GM19240 (cell line): ENCODE measurements around the gene CPNE1.

Experiments
- DNase-seq: peaks from one replicate; pipeline ENCODE4 v3.0.0; 2011; ENCODE audit warnings: low spot score; ENCODE audit not compliant: insufficient read length

Gene CPNE1

DNA sequence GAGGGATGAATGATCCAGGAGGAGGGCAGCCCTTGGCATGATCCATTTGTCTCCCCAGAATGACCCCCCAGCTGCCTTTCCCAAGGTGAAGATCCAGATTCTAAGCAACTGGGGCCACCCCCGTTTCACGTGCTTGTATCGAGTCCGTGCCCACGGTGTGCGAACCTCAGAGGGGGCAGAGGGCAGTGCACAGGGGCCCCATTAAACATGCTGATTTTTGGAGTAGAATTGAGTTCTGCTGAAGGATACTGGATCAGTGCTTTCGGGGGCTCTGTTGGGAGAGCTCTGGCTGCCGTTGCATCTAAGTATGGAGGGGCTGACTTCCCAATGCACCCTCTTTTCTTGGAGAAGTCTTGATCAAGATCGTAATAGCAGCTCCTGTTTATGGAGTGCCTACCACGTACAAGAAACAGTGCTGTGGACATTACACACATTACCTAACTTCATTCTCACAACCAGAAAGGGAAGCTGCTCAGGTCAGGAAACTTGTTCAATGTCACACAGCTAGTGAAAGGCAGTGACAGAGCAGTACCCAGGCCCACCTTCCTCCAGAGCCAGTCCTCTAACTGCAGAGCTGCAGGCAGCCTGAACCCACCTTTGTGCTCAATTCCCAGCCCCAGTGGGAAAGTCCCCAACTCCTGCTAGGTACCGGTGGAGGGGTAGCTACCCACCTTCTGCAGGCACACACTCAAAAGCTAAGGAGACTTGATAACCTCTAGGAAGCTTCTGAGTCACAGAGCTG is 43.7 kb downstream of the CPNE1 start:
- DNase-seq, result no peak

DNA sequence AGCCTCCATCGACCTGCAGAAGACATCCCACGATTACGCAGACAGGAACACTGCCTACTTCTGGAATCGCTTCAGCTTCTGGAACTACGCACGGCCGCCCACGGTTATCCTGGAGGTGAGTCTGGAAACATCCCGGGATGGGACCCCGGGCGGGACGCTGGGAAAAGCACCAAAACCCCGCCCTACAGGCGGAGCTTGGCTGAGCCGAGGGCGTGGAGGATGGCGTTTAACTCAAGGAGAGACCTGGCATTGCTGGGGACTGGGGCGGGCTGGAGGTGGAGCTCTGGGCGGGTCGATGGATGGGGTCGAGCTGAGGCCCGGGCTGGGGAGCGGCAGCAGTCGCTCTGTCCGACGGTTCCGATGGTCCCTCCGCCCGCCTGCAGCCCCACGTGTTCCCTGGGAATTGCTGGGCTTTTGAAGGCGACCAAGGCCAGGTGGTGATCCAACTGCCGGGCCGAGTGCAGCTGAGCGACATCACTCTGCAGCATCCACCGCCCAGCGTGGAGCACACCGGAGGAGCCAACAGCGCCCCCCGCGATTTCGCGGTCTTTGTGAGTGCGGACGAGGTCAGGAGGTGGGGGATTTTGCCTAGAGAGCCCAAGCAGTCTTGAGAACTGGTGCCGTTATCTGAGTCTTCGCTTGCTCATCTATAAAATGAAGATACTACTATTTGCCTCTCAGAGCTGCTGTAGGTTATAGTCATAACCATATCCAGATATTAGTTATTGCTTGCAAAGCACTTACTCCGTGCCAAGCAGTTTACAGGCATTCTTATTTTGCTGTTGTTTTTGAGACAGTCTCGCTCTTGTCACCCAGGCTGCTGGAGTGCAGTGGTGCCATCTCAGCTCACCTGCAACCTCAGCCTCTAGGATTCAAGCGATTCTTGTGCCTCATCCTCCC is 45.3 kb downstream of the CPNE1 start:
- peak; percentile 47 for DNase-seq

DNA sequence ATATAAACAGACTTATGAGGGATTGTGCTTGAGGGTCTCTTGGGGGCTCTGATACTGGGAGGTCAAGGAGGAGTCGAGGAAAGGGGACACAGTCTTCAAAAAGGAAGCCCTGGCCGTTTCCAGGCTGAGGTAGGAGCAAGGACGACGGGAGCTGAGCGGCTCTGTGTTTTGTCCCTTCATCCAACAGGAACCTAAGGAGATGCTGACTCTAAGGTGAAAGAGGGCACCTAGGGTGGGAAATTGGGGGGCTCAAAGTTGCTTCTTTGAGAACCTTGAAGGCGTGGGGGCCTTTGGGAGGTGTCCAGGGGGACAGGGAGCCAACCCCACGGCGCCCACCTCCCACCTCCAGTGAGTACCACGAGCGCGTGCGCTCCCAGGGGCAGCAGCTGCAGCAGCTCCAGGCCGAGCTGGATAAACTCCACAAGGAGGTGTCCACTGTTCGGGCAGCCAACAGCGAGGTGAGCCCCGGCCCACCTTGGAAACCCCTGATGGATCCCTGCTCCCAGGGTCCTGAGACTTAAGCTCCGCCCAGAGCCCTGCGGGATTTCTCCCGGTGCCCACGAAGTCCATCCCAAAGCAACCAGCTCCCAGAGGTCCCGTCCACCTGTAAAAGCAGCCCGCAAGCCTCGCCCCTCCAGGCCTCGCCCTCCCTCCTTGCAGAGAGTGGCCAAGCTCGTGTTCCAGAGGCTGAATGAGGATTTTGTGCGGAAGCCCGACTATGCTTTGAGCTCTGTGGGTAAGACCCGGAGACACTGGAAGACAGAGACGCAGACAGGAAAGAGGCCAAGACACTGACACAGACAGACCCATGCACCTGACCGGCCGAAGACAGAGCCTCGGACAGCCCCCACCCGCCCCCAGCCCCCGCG is 46.2 kb downstream of the CPNE1 start:
- no peak for DNase-seq

- no peak for DNase-seq
Observed at GRCh38 chr20:35617397-35618262, 47.1 kb downstream of the CPNE1 start.

DNA sequence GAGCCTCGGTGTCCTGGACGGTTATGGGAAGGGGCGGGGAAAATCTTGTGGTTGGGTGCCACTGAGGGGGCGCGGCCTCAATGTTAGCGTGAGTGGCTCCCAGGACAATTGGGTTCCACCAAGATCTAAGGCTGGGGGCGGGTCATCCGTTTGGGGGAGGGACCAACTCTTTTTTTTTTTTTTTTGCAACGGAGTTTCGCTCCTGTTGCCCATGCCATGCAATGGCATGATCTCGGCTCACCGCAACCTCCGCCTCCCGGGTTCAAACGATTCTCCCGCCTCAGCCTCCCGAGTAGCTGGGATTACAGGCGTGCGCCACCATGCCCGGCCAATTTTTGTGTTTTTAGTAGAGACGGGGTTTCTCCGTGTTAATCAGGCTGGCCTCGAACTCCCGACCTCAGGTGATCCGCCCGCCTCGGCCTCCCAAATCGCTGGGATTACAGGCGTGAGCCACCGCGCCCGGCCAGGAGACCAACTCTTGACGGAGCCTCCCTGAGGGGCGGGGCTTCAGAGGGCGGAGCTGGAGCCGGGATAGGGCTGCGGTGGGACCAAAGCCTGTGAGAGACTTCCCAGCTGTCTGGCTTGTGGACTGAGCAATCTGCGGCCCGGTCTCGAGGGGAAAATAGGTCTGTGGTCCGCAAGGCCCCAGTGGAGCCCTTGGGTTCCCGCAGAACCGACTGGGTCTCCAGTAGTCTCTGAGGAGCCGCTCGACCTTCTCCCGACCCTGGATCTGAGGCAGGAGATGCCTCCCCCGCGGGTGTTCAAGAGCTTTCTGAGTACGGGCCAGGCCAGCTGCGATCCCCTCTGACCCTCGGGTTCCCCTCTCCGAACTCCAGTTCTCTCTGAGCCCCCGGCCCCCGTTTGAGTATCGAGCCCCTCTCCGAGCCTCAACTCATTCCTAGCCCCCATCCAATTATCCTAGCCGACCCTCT is 48.0 kb downstream of the CPNE1 start:
- no peak for DNase-seq

DNA sequence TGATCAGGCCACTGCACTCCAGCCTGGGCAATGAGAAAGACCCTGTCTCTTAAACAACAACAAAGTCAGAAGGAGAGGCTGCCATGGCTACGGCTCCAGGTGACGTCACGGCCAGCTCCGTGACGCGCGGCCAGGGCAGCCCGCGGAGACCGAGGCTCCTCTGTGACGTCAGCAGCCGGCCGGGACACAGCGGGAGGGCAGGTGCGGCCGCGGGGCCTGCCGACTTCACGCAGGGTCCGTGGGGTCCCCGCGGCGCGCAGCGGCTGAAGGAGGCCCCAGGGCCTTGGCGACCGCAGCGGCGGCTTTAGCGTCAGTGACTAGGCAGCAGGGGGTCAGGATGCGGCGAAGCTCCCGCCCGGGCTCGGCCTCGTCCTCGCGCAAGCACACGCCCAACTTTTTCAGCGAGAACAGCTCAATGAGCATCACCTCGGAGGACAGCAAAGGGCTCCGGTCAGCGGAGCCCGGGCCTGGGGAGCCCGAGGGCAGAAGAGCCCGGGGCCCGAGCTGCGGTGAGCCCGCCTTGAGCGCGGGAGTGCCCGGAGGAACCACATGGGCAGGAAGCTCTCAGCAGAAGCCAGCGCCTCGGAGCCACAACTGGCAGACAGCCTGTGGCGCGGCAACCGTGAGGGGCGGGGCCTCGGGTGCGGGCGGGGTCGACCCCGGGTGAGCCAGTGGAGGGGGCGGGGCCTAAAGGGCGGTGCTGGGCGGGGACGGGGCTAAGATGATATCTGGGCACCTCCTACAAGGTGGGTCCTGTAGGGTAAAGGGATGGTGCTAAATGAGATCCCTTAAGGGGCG is 48.8 kb downstream of the CPNE1 start, which contains the start of gene SPAG4:
Gene SPAG4 (plus strand): TSS at position 163 of the 798 bp plus-strand sequence. CDS start 175 bp downstream, at position 338.
- DNase-seq, result peak; percentile 80

DNA sequence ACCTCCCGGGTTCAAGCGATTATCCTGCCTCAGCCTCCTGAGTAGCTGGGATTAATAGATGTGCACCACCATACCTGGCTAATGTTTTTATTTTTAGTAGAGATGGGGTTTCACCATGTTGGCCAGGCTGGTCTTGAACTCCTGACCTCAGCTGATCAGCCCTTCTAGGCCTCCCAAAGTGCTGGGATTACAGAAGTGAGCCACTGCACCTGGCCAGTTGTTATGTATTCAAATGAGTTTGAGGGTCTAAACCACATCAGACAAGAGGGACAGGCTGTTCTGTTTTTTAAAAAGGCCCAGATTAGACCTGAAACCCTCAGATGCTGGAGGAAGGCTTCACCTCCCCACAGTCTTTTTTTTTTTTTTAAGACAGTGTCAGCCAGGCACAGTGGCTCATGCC is 53.2 kb downstream of the CPNE1 start:
- peak; percentile 61 for DNase-seq

DNA sequence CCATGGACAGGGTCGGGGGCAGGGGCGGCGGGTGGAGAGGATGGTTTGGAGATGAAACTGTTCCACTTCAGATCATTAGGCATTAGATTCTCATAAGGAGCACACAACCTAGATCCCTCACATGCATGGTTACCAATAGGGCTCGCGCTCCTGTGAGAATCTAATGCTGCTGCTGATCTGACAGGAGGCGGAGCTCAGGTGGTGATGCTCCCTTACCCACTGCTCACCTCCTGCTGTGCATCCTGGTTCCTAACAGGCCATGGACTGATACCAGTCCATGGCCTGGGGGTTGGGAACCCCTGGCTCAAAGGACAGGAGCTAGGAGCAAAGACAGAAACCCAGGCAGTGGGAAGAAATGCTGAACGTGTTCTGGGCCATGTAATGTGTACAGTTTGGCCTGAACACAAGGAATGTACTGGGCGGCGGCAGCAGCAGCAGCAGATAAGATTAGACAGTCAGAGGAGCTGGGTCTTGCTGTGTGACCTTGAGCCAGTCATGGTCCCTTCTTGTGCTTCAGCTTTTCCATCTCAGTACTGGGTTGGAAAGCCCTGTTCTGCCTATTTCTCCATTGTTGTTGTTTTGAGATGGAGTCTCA is 53.8 kb downstream of the CPNE1 start:
- DNase-seq, result no peak

DNA sequence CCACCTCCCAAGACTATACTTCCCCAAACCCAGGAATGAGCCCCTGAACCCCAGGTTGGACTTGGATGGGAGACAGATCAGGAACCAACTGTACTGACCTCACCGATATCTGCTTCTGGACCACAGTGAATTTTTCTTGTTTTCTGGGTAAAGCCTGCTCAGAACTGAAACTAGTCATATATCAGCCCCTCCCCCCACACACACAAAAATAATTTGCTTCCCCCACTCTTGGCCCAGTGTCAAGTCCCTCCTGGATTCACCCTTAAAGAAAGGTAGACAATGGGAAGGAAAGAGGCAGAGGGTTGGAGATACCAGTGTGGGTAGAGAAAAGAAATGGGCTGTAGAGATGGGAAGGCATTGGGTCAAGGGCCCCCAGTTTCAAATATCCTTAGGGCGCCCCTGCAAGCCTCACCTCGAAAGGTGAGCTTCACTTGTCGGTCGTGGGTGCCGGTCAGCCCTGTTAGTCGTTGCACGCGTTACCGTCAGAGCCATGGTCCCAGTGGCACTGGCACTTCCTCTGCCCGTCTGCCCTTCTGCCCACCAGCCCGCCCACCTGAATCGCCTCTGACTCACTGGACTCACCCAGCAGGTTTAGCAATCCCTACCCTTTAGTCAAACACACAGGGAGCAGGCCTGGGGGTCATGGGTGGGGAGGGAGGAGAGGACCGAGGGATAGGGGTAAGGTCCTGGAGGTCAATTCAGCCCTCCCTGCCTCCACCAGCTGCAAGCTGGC is 57.5 kb downstream of the CPNE1 start:
- DNase-seq, result no peak

GRCh38 chr20:35606127-35606526 is 58.6 kb downstream of the CPNE1 start:
- DNase-seq, result no peak

DNA sequence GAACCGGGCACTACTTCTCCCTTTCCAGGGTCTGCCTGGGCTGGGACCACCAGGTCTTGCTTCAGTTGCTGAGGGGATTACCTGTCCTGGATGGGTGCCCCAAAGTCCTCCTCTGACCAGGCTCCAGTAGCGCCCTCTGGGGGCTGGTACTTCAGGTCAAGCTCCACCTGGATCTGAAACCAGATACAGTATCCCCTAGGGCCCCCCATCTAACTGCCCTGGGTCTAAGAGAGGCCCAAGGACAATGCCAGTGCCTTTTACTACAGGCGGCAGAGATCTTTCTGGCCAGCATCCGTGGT is 60.3 kb downstream of the CPNE1 start:
- no peak for DNase-seq

DNA sequence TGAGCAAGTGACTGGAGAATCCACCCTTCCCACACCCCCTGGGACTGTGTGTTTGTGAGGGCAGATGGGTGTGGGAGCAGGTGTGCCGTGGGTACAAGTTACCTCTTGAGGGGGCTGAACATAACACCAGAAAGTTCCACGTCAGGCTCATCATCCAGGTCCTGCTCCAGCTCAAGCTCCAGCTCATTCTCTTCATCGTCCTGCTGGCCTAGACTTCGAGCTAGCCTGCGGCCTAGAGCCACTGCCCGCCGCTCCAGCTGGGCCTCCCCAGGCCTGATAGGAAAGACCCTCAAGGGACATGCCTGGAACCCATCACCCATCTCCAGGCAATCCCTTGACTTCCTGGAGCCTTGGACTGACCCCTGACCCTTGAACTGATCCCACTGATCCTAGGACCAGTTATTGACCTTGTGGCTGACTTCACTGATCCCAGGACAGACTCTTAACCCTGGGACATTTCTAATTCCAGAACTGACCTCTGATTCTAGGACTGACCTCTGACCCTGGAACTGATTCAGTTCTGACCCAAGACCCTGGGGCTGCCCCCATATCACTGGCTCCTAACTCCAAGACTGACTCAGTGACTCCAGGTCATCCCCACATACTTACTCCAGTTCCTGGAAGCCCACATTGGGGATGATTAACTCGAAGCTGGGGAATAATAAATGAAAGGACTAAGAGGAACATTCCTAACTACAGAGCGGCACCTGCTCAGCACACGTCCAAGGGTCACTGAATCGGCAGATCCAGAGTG is 60.8 kb downstream of the CPNE1 start:
- no peak for DNase-seq

DNA sequence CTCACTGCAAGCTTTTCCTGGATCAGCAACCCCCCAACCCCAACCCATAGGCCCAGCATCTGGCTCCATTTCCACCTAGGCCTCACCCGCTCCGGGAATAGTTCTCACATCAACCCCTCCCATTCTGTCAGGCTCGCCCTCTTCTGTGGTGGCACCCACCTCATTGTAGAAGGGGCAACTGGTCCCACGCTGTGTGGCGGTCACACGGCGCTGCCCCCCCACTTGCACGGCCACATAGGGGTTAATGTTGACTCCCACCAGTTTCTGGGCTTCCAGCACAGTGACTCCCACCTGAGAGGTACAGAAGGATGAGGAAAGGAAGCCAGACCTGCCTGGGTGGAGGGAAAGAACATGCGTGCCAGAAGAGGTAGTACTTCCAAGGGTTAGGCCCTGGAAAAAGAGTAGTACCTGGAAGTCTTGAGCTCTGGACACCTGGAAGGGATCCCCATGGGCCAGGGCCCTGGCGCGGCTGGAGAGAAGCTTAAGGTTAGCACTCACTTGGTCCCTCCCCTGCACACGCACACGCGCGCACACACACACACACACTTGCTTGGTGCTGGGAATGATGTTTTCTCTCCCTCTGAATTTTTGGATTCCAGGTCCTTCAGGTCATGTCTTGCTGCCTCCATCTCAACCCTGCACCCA is 61.7 kb downstream of the CPNE1 start:
- no peak for DNase-seq

GRCh38 chr20:35601990-35602389 is 62.7 kb downstream of the CPNE1 start:
- DNase-seq, result no peak

- DNase-seq, result no peak
Observed at GRCh38 chr20:35600993-35601973, 63.4 kb downstream of the CPNE1 start.
